ES-I3 (cell line): ENCODE measurements around the gene CDK16.

Experiments used
- H3K36me3 ChIP-seq: 2 replicates; pipeline ENCODE4 v1.6.1; 2013; ENCODE audit warnings: mild to moderate bottlenecking, low read length, control low read depth, moderate library complexity; ENCODE audit not compliant: insufficient read depth
- H3K4me1 ChIP-seq: 2 replicates; pipeline ENCODE4 v1.6.1; 2013; ENCODE audit warnings: mild to moderate bottlenecking, control low read depth, low read length; ENCODE audit not compliant: insufficient read depth
- H3K9ac ChIP-seq: 2 replicates; pipeline ENCODE4 v1.6.1; 2013; ENCODE audit warnings: low read depth, mild to moderate bottlenecking, low read length, moderate library complexity
- H3K9me3 ChIP-seq: 2 replicates; pipeline ENCODE4 v1.6.1; 2013; ENCODE audit warnings: mild to moderate bottlenecking, low read length, moderate library complexity; ENCODE audit not compliant: control insufficient read depth, insufficient read depth

CDK16 gene

GRCh38 chrX:47206316-47206715 lies 12.2 kb upstream of the CDK16 start:
- Histone ChIP-seq H3K4me1 (no peaks in the 10 kb centered on the region), H3K9ac (no peak overlapping the region), H3K36me3 (peaks cover 81% of the 10 kb centered on the region), H3K9me3 (no peaks in the 10 kb centered on the region)

- Histone ChIP-seq H3K36me3 (peaks cover 80% of the 10 kb centered on the region), H3K9ac (no peak overlapping the region), H3K9me3 (no peaks in the 10 kb centered on the region), H3K4me1 (no peaks in the 10 kb centered on the region)
Measured at GRCh38 chrX:47208108-47208507, 10.4 kb upstream of the CDK16 start.

GRCh38 chrX:47209508-47210238 lies 8.8 kb upstream of the CDK16 start:
- Histone ChIP-seq H3K4me1 (no peaks in the 10 kb centered on the region), H3K36me3 (peaks cover 72% of the 10 kb centered on the region), H3K9me3 (no peaks in the 10 kb centered on the region), H3K9ac (no peak overlapping the region)

DNA sequence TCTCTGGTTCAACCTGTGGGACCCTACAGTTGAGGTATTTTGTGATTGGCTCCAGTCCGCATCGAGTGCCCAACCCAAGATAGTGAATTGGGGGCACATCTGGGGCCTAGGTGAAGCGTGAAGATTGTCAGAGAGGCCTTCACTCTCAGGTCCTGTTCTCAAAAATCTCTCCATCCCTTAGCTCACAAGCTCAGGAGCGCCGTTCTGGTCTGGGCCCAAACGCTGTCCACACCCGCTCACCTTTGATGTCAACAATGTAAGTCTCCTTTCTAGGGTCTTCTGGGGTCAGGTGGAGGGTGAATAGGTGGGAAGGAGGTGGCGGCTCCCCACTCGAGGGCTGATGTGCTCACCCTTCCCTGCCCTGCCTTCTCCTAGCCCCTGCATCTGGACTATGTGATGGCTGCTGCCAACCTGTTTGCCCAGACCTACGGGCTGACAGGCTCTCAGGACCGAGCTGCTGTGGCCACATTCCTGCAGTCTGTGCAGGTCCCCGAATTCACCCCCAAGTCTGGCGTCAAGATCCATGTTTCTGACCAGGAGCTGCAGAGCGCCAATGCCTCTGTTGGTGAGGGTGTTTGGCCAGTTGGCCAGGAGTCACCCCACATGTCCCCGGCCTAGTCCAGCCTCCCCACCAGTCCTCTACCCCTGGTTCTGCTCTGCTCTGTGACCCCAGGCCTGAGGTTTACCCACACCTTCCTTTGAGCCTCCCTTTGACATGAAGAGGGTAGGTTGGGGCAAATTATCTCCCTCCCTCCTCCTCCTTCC lies 7.6 kb upstream of the CDK16 start:
- Histone ChIP-seq H3K9ac (no peak overlapping the region), H3K4me1 (no peaks in the 10 kb centered on the region), H3K9me3 (no peaks in the 10 kb centered on the region), H3K36me3 (peaks cover 70% of the 10 kb centered on the region)

- no peaks in the 10 kb centered on the region for H3K4me1 ChIP-seq
- no peak overlapping the region for H3K9ac ChIP-seq
- H3K9me3 ChIP-seq = no peaks in the 10 kb centered on the region
- H3K36me3 ChIP-seq = peaks cover 53% of the 10 kb centered on the region
Measured at GRCh38 chrX:47212381-47213293, 5.8 kb upstream of the CDK16 start.

DNA sequence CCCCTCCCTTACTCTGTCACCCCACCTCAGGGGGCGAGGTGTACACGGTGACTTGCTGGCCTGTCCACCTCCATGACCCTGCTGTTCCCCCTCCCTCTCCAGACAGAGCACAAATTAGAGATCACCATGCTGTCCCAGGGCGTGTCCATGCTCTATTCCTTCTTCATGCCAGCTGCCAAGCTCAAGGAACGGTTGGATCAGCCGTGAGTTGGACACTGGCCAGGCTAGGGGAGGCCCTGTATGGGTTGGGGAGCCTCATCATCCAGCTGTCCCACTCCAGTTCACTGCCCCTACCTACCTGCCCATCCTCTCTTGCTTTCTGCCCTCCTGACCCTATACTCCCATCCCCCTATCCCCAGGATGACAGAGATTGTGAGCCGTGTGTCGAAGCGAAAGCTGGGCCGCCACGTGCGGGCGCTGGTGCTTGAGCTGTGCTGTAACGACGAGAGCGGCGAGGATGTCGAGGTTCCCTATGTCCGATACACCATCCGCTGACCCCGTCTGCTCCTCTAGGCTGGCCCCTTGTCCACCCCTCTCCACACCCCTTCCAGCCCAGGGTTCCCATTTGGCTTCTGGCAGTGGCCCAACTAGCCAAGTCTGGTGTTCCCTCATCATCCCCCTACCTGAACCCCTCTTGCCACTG lies 3.9 kb upstream of the CDK16 start:
- H3K9me3 ChIP-seq = no peaks in the 10 kb centered on the region
- H3K4me1 ChIP-seq = no peaks in the 10 kb centered on the region
- peaks cover 35% of the 10 kb centered on the region for H3K36me3 ChIP-seq
- H3K9ac ChIP-seq = no peak overlapping the region

GRCh38 chrX:47215291-47215900 lies 3.1 kb upstream of the CDK16 start:
- Histone ChIP-seq H3K9me3 (no peaks in the 10 kb centered on the region), H3K4me1 (0 out of 2 replicates have a peak, but pooled peaks cover 4% of the 10 kb centered on the region), H3K36me3 (peaks cover 27% of the 10 kb centered on the region), H3K9ac (no peak overlapping the region)

DNA sequence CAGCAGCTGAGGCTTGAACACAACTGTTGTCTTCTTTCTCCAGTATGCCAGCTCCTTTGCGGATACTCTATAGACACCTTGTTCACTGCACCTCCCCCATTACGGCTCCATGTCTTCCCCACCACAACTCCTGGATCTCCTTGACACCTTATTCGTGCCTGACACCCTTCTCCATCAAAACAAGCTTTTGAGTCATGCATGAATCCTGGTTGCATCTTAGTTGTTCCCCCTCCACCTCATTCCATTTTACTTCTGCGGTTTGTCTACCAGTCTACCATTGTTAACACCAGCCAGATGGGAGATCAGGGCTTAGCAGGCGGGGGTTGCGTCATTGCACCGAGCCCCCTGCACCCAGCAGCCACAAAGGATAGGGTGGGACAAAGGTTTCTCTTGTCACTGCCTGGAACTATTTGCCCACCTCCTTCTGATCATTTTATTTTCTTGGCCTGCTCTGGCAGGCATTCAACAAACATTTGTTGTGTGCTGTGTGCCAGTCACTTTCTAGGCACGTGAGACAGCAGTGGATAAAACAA lies 2.0 kb upstream of the CDK16 start:
- no peaks in the 10 kb centered on the region for H3K9me3 ChIP-seq
- 0 out of 2 replicates have a peak, but pooled peaks cover 4% of the 10 kb centered on the region for H3K4me1 ChIP-seq
- H3K9ac ChIP-seq = no peak overlapping the region
- H3K36me3 ChIP-seq = peaks cover 19% of the 10 kb centered on the region

DNA sequence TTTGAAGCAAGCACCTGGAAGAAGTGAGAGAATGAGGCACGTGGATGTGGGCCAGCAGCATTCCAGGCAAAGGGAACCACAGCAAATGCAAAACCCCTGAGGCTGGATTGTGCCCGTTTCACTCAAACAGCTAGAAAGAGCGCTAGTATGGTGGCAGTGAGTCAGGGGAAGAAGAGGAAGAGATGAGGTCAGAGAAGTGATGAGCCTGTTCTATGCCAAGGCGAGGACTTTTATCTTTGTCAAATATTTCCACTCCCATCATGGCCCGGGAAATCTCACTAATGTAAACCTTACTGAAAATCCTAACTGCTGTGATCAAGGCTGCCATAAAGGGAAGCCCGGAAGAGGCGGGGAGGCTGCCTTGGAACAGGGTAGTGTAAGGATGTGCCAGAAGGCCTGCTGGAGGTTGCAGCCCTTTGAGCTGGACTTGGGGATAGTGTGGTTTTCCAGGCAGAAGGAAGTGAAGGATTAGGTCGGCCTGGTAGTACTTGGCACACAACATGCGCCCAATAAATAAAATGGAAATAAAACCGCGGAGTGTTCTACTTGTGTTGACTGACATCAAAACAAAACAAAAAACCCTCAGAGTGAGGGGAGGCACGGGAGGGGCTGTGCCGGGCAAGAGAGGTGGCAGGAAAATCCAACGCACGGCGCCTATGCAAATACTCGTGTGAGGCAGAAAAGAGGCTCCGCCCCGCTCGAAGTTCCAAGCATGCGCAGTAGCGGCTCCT lies 1.2 kb upstream of the CDK16 start:
- peaks cover 19% of the 10 kb centered on the region; the same call in 1 of the 2 replicates for H3K36me3 ChIP-seq
- H3K9ac ChIP-seq = peak overlapping the region; percentile 35; the same call in 1 of the 2 replicates
- 0 out of 2 replicates have a peak, but pooled peaks cover 4% of the 10 kb centered on the region for H3K4me1 ChIP-seq
- H3K9me3 ChIP-seq = no peaks in the 10 kb centered on the region

DNA sequence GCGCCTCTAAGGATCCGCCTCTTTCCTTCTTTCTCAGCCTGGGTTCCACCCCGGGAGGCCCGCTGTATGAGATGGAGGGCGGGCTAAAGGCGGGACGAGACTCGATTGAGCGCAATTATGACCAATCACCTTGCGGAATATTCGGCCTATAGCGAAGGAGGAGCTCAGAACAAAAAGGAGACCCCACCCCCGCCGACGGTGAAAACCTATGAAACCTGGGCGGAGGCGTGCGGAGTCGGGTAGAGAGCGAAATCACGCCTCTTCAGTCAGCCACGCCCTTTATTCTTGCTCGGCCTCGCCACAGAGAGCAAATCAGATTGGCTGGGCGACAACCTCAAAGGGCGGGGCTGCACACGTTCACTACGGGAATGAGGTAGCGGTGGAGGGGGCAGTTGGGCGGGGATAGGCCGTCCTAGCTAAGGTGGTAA lies 615 bp upstream of the CDK16 start:
- H3K9ac ChIP-seq = peak overlapping the region; percentile 86
- no peaks in the 10 kb centered on the region for H3K9me3 ChIP-seq
- peaks cover 13% of the 10 kb centered on the region for H3K36me3 ChIP-seq
- 0 out of 2 replicates have a peak, but pooled peaks cover 4% of the 10 kb centered on the region for H3K4me1 ChIP-seq

GRCh38 chrX:47218920-47219815 lies 687 bp downstream of the CDK16 start:
- Histone ChIP-seq H3K9ac (peak overlapping the region; percentile 86), H3K36me3 (peaks cover 21% of the 10 kb centered on the region), H3K4me1 (0 out of 2 replicates have a peak, but pooled peaks cover 4% of the 10 kb centered on the region), H3K9me3 (no peaks in the 10 kb centered on the region)

DNA sequence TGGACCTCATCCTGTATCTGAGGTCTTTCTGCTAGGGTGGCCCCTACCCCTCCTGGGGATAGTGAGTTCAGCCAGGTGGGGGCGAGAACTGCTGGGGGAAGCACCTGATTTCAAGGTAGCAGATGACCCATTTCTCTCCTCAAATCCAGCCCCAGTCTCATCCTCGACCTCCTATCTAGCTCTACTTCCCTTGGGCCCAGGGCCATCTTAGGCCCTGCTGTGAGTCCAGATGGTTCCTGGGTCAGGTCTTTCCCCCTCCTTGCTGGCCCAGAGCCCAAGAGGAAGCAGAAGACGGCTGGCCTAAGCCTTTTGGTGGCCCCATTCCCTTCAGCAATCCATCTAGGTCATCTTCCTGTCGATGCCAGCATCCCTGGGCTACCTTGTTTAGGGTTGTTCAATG lies 3.3 kb downstream of the CDK16 start:
- H3K4me1 ChIP-seq = 0 out of 2 replicates have a peak, but pooled peaks cover 4% of the 10 kb centered on the region
- H3K36me3 ChIP-seq = peaks cover 41% of the 10 kb centered on the region
- no peak overlapping the region for H3K9ac ChIP-seq
- no peaks in the 10 kb centered on the region for H3K9me3 ChIP-seq
